ENCODE results near the gene ARMH2. TPM values are rescaled to one million over a fixed set of nuclear protein-coding genes. Genes with fewer than 3 reads are reported as not detected.

Gene ARMH2
- total RNA-seq, 1 experiment from 2014 or later, result not detected

DNA sequence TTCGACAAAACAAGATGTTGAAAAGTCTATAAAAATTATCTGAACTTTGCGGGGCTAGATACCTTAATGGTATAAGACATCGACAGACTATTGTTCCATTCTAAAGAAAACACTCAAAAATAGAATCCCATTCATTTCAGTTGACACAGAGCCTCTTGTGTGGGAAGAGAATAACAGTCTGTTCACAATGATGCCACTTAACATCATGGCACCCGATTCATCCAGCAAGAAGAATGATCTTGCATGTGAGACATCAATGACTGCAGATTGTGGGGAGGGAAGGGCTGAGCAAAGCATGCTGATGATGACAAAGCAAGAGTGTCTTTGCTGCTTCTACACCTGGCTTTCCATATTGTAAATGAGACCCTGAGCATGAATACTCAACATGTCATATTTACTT is 49.7 kb upstream of the ARMH2 start:
- no peak overlapping the region for H3K4ac ChIP-seq (ENCODE audit: low read depth, low read length)
- H2AK5ac ChIP-seq (ENCODE audit: insufficient read length, low read length), result no peak overlapping the region
- Mint-ChIP-seq H3K36me3 (ENCODE audit: insufficient read depth in 1 of 3, low read depth in 3 of 3) (peaks cover 11 to 27% (median 25%) of the 10 kb centered on the region in 3 experiments; a peak in 6 of 7 replicates), H3K27me3 (ENCODE audit: low read depth) (no peaks in the 10 kb centered on the region), H3K9me3 (no peaks in the 10 kb centered on the region), H3K27ac (peak overlapping the region in 1 of 3 experiments; percentile 78; a peak in 1 of 7 replicates), H3K4me3 (no peak overlapping the region), H3K4me1 (peaks cover 2 to 7% of the 10 kb centered on the region in 2 experiments; a peak in 3 of 4 replicates)
- H2BK5ac ChIP-seq (ENCODE audit: insufficient read length, low read length), result no peak overlapping the region
- H2BK15ac ChIP-seq (ENCODE audit: low read depth, low read length), result no peak overlapping the region
- no peak overlapping the region for H3K9ac ChIP-seq (ENCODE audit: extremely low read depth, insufficient read length, low read length)
- no peak overlapping the region for H3K23ac ChIP-seq (ENCODE audit: insufficient read length, low read depth, low read length)
- H3T11ph ChIP-seq (ENCODE audit: low read length), result no peak overlapping the region
- H3K27ac ChIP-seq (ENCODE audit: insufficient read length, low read depth, low read length), result no peak overlapping the region
- H3K79me2 ChIP-seq (ENCODE audit: insufficient read depth, low read length), result no peaks in the 10 kb centered on the region
- no peak for DNase-seq
- H4K91ac ChIP-seq (ENCODE audit: insufficient read length, low read depth, low read length), result no peak overlapping the region
- TF ChIP-seq, protein P1, sequence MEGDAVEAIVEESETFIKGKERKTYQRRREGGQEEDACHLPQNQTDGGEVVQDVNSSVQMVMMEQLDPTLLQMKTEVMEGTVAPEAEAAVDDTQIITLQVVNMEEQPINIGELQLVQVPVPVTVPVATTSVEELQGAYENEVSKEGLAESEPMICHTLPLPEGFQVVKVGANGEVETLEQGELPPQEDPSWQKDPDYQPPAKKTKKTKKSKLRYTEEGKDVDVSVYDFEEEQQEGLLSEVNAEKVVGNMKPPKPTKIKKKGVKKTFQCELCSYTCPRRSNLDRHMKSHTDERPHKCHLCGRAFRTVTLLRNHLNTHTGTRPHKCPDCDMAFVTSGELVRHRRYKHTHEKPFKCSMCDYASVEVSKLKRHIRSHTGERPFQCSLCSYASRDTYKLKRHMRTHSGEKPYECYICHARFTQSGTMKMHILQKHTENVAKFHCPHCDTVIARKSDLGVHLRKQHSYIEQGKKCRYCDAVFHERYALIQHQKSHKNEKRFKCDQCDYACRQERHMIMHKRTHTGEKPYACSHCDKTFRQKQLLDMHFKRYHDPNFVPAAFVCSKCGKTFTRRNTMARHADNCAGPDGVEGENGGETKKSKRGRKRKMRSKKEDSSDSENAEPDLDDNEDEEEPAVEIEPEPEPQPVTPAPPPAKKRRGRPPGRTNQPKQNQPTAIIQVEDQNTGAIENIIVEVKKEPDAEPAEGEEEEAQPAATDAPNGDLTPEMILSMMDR (conservative IDR thresholded peaks at IDR 0.05), result no peak
- H3K4me2 ChIP-seq (ENCODE audit: insufficient read depth, insufficient read length, low read length), result no peak overlapping the region
- H4K5ac ChIP-seq (ENCODE audit: insufficient read length, low read depth, low read length), result no peak overlapping the region
- no peak overlapping the region for H3K18ac ChIP-seq (ENCODE audit: insufficient read length, low read depth, low read length)
- no peaks in the 10 kb centered on the region for H3K9me3 ChIP-seq (ENCODE audit: control insufficient read depth, low read depth, low read length)
- H3K79me1 ChIP-seq (ENCODE audit: insufficient read depth, low read depth, low read length, poor library complexity, severe bottlenecking), result no peaks in the 10 kb centered on the region
- no peak overlapping the region for H3K56ac ChIP-seq (ENCODE audit: insufficient read length, low read depth, low read length)
- H3K23me2 ChIP-seq (ENCODE audit: insufficient read length, low read depth, low read length, poor library complexity, severe bottlenecking), result no peaks in the 10 kb centered on the region
- no CpG with 5 or more reads among the region's 4 CpGs for WGBS (ENCODE audit: extremely low coverage, insufficient read length, low lambda C conversion rate)
- no peak overlapping the region for H2BK20ac ChIP-seq (ENCODE audit: low read depth, low read length, poor library complexity, severe bottlenecking)
- no peaks in the 10 kb centered on the region for H3K4me1 ChIP-seq (ENCODE audit: insufficient read depth, low read length)
- no peak overlapping the region for H3K14ac ChIP-seq (ENCODE audit: insufficient read depth, low read length)
- H4K20me1 ChIP-seq (ENCODE audit: control insufficient read depth, insufficient read depth, insufficient read length), result no peaks in the 10 kb centered on the region
- no peak overlapping the region for H2BK12ac ChIP-seq (ENCODE audit: insufficient read length, low read depth, low read length)
- no peak overlapping the region for H4K8ac ChIP-seq (replicated peaks; ENCODE audit: insufficient read length, low read depth, low read length)
- H2BK120ac ChIP-seq (ENCODE audit: low read depth, low read length, poor library complexity, severe bottlenecking), result no peak overlapping the region
- no peak overlapping the region for H2AFZ ChIP-seq (ENCODE audit: low read length)
- H3K27me3 ChIP-seq (ENCODE audit: insufficient read depth, low read length), result no peaks in the 10 kb centered on the region
